HuH-7 (cell line): ENCODE measurements around the gene NTM.

Experiments used
- DNase-seq: peaks from one replicate; pipeline ENCODE4 v3.0.0; 2011; ENCODE audit warnings: low spot score

Gene NTM

GRCh38 chr11:132008226-132008625, 637.8 kb downstream of the NTM start:
- no peak for DNase-seq

- no peak for DNase-seq
Measured at GRCh38 chr11:132008872-132009271, 638.5 kb downstream of the NTM start.

- no peak for DNase-seq
Measured at GRCh38 chr11:132020001-132020400, 649.6 kb downstream of the NTM start.

- DNase-seq, result no peak
Measured at GRCh38 chr11:132022285-132022684, 651.9 kb downstream of the NTM start.

DNA sequence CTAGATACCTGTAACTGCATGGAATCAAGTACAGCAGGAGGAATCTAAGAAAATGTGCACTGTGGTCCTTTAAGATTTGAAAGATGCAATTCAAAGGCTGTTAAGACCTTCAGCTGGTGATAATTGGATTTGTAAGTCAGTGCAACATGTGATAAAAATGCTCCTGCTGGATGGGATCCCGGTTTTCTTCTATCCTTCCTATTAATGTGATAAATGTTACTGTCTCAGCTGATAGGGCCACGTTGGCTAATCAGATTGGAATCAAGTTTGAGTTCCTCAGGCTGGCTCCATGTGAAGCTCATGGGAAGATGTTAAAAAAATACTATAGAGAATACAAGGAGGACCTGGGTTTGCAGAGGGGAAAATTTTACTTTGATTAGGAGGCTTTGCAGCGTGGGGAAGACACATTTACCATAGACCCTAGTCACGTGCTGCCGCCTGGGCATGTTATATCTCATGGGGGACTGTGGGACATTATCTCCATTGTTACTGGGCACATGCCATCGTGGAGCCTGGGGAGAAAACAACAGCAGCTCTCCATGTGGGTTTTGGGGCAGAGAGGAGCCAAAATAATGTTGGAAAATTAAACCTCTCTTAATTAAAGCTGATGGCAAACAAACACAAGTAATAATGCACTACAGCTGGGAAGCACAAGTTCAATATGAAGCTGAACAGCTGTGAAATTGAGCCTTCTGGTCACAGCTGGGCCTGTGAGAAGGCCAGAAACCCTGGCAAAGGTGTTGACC, 652.5 kb downstream of the NTM start:
- DNase-seq, result no peak

DNA sequence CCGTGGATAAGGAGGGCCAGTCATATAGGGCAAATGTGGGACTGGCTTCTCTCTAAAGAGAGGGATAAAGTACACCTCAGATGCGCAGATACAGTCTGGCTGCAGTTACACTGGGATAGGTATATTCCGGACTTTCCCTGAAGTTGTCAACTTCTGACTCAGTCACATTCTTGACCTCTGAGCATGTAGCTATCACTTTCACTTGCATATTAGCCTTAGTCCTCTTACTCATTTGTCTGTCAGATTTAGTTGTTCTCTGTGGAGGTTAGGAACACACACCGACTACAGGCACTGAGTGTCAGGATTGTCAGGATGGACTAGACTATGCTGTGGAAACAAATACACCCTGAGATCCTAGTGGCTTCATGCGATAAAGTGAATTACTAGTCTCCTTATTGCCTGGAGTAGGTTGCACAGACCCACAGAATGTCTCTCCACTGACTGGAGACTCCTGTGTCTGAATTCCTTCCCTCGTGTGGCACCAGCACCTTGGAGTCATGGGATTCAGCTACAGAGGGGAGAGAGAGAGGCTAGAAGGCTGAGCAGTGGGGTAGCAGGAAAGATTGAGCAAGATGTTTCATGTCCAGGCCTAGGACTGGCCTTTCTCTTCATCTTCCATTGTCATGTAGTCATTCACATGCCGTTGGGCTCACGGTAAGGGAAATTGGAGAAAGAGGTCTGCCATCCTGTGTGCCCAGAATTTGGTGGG, 654.3 kb downstream of the NTM start:
- no peak for DNase-seq

- no peak for DNase-seq
Measured at GRCh38 chr11:132026746-132027145, 656.3 kb downstream of the NTM start.

- no peak for DNase-seq
Measured at GRCh38 chr11:132028380-132029240, 658.2 kb downstream of the NTM start.

DNA sequence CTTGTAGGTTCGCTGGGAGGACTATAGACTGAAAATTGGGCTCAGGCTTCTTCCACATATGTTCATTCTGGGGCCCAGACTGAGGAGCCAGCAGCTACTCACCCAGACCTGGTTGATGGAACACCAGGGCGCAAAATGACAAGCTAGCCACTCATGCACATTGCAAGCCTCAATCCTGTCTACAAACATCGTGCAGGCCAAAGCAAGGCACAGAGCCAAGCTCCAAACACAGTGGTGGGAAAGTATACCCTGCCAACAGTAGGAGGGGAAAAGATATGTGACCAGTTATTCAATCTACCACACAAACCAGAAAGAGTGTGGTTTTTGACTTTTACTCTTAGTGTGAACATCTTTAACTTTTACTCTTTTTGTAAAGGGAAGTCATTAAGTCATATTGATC, 660.5 kb downstream of the NTM start:
- no peak for DNase-seq

DNA sequence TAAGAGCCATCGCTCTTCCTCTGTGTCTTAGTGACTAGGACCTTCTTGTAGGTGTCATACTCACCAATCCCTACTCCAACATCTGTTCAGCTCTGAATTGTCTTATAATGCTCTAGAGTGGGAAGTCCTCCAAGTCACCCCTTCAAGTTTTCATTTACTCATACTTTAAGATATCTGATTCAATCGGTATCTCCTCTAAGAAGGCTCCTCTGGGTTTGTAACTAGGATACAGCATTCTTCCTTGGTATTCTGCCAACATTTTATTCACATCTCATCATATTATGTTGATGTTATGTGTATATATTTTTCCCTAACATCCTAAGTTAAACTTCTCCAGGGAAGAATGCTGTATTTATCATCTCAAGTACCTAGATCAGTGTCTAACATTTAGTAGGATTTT, 662.1 kb downstream of the NTM start:
- no peak for DNase-seq

- DNase-seq, result no peak
Measured at GRCh38 chr11:132033051-132033450, 662.6 kb downstream of the NTM start.

DNA sequence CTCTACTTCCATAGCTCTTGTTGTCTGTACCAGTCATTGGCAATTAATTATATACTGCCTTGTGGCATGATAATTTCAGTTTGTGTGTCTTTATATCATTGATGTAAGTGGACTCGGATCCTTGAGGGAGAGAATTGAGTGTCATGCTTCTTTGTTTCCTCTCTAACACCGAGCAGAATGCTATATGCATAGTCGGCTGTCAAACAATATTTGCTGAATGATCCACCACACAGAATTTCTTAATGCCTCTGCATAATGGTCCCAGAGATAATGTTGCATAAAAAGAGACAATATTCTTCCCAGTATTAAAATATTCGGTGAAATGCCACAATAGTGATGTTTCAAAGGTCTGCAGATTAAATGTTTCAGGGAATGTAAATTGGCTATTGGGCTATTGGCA, 664.8 kb downstream of the NTM start:
- no peak for DNase-seq

DNA sequence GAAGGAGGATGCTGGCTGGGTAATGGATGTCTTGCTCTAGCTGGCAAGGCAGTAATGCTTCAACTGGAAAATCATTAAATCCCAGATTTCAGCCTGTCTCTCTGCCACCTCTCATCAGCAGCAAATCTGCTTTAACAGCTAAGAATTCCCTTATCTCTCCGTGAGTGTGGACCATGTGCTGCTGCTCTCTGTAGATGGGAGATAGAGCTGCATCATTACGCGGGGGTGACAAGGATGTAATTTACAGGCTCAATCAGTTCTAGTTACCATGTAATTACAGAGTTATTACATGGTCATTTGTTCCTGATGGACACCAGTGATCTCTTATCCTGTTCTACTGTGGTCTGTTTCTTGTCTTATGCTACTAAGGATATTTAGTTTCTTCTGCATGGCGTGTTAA, 665.4 kb downstream of the NTM start:
- no peak for DNase-seq

DNA sequence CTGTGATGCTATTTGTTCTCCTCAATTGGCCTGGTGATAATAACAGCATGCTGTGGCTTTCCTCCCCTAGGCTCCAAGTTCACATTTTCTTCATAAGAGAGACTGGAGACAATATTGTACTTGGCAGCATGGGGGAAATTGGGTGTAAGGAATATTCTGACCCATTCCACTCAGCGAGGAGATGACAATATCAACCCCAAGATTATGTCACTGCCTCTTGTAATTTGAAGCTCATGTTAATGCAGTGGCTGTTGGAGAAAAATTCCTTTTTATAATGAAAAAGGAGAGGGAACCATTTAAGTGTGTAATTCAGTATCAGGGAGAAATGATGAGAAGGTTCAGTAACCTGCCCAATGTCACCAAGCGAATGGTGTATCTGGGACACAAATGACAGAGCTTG, 665.8 kb downstream of the NTM start:
- no peak for DNase-seq

GRCh38 chr11:132036746-132037466, 666.5 kb downstream of the NTM start:
- DNase-seq, result no peak

GRCh38 chr11:132037467-132037862, 667.0 kb downstream of the NTM start:
- DNase-seq, result no peak

GRCh38 chr11:132037956-132038355, 667.5 kb downstream of the NTM start:
- DNase-seq, result no peak

- no peak for DNase-seq
Measured at GRCh38 chr11:132039521-132039920, 669.1 kb downstream of the NTM start.

DNA sequence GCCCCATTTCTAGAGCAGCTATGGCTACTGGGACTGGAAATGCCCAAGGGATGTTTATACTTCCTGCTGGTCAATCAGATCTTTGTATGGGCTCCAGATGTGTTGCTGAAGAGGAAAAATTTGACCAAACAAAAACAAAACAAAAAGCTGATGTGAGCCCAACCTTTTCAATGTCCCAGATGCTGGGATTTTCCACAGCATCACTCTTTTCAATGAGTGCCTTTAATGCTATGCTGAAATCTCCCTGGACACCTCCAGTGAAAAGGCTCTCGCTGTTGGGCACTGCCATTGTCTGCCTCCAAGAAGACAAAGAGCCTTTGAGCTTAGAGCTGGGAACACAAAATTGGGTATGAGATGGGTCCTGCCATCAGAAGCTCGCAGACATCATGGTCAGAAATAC, 671.9 kb downstream of the NTM start:
- no peak for DNase-seq

DNA sequence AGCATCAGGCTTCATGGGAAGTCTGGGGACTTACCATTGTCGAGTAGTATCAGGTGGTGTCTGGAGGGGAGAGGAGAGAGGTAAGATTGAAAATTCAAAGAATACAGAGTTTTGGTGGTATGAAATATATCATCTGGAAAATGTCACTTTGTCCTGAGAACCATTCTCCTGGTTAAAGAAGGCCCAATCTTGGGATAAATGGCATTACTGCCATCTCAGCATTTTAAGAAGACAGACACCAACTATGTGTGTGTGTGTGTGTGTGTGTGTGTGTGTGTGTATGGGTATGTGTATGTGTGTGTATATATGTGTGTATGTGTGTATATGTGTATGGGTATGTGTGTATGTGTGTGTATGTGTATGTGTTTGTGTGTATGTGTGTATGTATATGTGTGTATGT, 673.3 kb downstream of the NTM start:
- no peak for DNase-seq

DNA sequence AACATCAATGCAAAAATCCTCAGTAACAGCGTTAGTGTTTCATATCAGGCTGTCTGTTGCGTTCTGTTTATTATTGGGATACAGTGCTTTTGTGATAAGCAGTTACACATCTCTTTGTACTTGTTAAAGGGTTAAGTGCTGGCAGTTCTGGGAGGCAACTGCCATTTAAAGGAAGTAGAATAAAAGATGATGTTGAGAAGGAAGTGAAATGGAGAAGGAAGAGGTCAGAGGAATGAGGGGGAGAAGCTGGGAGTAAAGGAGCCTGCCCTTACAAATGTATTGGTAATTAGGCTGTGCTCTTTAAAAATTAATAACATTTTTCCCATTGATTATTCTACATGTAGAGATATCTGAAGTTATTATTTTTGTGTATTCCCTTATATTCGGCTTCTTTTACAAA, 674.7 kb downstream of the NTM start:
- DNase-seq, result no peak

- DNase-seq, result no peak
Measured at GRCh38 chr11:132046288-132046865, 676.0 kb downstream of the NTM start.
